ENCODE measurements around the gene PTPN23.

DNA sequence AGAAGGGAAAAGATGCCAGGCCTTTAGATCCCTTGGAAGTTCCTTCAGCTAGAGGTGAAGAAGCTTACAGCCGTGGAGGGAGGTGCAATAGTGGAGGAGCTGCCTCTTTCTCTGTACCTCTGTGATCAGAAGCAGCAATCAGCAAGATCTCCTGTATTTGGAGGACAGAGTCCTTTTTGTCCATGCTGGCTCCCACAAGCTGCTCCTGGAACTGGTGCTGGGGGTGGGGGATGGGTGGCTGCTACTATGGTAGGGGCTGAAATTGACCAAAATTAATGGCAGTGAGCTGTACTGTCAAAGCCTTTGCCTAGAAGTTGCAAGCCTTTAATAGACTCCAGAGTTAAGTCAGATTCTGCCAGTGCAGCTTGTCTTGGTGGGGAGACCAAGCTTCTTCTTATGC lies 18.2 kb downstream of the PTPN23 start:
- TF ChIP-seq CTCF (IDR thresholded peaks at IDR 0.05 in 8 of 11, conservative IDR thresholded peaks at IDR 0.05 in 3 of 11) (no peak), POLR2A (IDR thresholded peaks at IDR 0.05) (no peak)

All from spleen (tissue), 7 donors.